ENCODE data around the gene GNG12. TPM values are rescaled to one million over a fixed set of nuclear protein-coding genes. Genes with fewer than 3 reads are reported as not detected.

GNG12 gene
- 81.9 and 103 TPM in 2 replicates for total RNA-seq

DNA sequence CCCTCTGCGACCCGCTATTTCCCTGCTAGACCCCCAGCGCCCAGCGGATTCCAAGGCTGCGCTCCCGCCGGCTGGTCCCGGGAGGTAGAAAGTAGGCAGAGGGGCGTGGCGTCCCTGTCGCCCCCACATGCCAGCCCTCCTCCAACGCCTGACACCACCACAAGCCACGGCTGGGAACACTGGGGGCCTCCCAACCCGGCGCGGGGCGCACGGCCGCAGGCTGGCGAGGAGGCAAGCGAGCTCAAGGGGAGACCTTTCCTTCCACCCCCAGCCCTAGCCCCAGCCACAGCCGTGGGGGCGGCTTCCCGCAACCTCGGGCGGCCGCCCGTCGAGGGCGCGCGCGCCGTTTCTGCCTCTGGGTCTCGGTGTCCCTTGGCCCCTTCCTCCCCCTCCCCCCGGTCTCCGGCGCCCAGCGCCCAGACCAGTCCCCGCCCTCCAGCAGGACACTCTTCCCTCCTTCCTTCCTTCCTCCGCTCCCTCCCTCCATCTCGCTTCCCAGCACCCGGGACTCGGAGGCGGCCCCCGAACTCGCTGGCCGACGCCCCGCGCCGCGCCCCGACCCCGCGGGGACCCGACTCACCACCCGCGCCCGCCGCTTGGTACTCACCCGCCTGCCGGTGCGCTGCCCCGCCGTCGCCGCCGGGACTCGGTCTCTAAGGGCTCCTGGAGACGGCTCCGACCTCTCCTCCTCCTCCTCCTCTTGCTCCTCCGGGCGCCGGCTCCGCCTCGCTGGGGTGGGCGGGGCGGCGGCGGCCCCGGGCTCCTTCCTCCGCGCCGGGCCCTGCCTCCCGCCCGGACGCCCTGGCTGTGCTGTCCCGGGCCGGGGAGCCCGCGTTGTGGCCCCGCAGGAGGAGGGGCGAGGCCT is at the start of gene GNG12:
GNG12 (minus strand) TSS at position 731 of the 865 bp plus-strand sequence. CDS start 125,781 bp downstream, outside the sequence.

DNA sequence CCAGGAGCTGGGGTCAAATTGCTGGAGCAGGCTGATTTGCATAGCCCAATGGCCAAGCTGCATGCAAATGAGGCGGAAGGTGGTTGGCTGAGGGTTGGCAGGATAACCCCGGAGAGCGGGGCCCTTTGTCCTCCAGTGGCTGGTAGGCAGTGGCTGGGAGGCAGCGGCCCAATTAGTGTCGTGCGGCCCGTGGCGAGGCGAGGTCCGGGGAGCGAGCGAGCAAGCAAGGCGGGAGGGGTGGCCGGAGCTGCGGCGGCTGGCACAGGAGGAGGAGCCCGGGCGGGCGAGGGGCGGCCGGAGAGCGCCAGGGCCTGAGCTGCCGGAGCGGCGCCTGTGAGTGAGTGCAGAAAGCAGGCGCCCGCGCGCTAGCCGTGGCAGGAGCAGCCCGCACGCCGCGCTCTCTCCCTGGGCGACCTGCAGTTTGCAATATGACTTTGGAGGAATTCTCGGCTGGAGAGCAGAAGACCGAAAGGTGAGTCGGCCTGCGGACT is 148.2 kb downstream of the GNG12 start, which contains the start of gene GADD45A:
GADD45A (plus strand) TSS at position 135 of the 491 bp plus-strand sequence; CDS start at position 429, 294 bp downstream.

Other genes with a start within 250 kb of the GNG12 start
- gene GADD45A, start 148.3 kb downstream of the GNG12 start, total RNA-seq, result 69.6 and 112 TPM in 2 replicates
- 17.6 and 29.0 TPM in 2 replicates for gene DIRAS3, start 217.2 kb upstream of the GNG12 start, total RNA-seq